ENCODE data around the gene GSTM3. TPM values are rescaled to one million over a fixed set of nuclear protein-coding genes. Genes with fewer than 3 reads are reported as not detected.
"Not testable (repeated sequence)": the region's sequence is repeated elsewhere in the genome, so short reads cannot be mapped to it uniquely, and the experiment has no call there.

Gene GSTM3
- total and polyA plus RNA-seq, 2 experiments from 2014 or later = 3.1 to 4.1 TPM

GRCh38 chr1:109685399-109685798 lies 55.4 kb downstream of the GSTM3 start:
- not testable (repeated sequence) for H4K20me1 ChIP-seq (replicated peaks; ENCODE audit: insufficient read depth); H3K9me3 Mint-ChIP-seq; H3K4me2 ChIP-seq; H2AFZ ChIP-seq; H3K4me1 ChIP-seq (ENCODE audit: insufficient read depth); H3K4me1 Mint-ChIP-seq; ATAC-seq; H3K36me3 Mint-ChIP-seq (ENCODE audit: low read depth); H3K79me2 ChIP-seq (replicated peaks; ENCODE audit: insufficient read depth); H3K27me3 ChIP-seq (ENCODE audit: insufficient read depth); H3K27ac ChIP-seq (ENCODE audit: low read depth); H3K27ac Mint-ChIP-seq; H3K4me3 Mint-ChIP-seq; H3K36me3 ChIP-seq (ENCODE audit: insufficient read depth); H3K9me2 ChIP-seq (ENCODE audit: insufficient read depth); DNase-seq (ENCODE audit: low spot score); H3K4me3 ChIP-seq; H3K27me3 Mint-ChIP-seq (ENCODE audit: insufficient read depth, low read depth, poor library complexity); H3F3A ChIP-seq (replicated peaks; ENCODE audit: low read depth)

- H3K27me3 Mint-ChIP-seq (ENCODE audit: insufficient read depth, low read depth, poor library complexity); H3K9me3 Mint-ChIP-seq; H3K9me2 ChIP-seq (ENCODE audit: insufficient read depth); H3K27me3 ChIP-seq (ENCODE audit: insufficient read depth); H3K79me2 ChIP-seq (replicated peaks; ENCODE audit: insufficient read depth); H3K4me3 ChIP-seq; H3K27ac ChIP-seq (ENCODE audit: low read depth); H4K20me1 ChIP-seq (replicated peaks; ENCODE audit: insufficient read depth); H2AFZ ChIP-seq; H3K36me3 Mint-ChIP-seq (ENCODE audit: low read depth); H3K4me1 ChIP-seq (ENCODE audit: insufficient read depth); ATAC-seq; H3K4me2 ChIP-seq; H3F3A ChIP-seq (replicated peaks; ENCODE audit: low read depth); H3K4me3 Mint-ChIP-seq; DNase-seq (ENCODE audit: low spot score); H3K36me3 ChIP-seq (ENCODE audit: insufficient read depth); H3K4me1 Mint-ChIP-seq; H3K27ac Mint-ChIP-seq: not testable (repeated sequence)
Measured at GRCh38 chr1:109684777-109685176, 56.1 kb downstream of the GSTM3 start.

Other genes starting within 250 kb of the GSTM3 start
- 2.7 and 4.4 TPM in 2 replicates for gene CYB561D1, start 246.9 kb downstream of the GSTM3 start, total RNA-seq (2014; rRNA removed; shearing (Covaris generic))
- 0.89 and 0.95 TPM in 2 replicates for gene CYB561D1, start 246.9 kb downstream of the GSTM3 start, polyA plus RNA-seq (2016; fragmentation: Nextera tagmentation; extraction: Ambion mirVana)
- 2.3 and 3.8 TPM in 2 replicates for gene AMIGO1, start 231.3 kb downstream of the GSTM3 start, total RNA-seq (2014; rRNA removed; shearing (Covaris generic))
- 0.53 and 0.61 TPM in 2 replicates for gene AMIGO1, start 231.3 kb downstream of the GSTM3 start, polyA plus RNA-seq (2016; fragmentation: Nextera tagmentation; extraction: Ambion mirVana)
- 0.58 TPM in 1 of 2 replicates, not detected in the other for gene GPR61, start 201.2 kb downstream of the GSTM3 start, total RNA-seq (2014; rRNA removed; shearing (Covaris generic))
- gene GPR61, start 201.2 kb downstream of the GSTM3 start, polyA plus RNA-seq (2016; fragmentation: Nextera tagmentation; extraction: Ambion mirVana) = 0.13 and 0.28 TPM in 2 replicates
- 9.6 and 10.2 TPM in 2 replicates for gene GNAI3, start 192.4 kb downstream of the GSTM3 start, total RNA-seq (2014; rRNA removed; shearing (Covaris generic))
- gene GNAI3, start 192.4 kb downstream of the GSTM3 start, polyA plus RNA-seq (2016; fragmentation: Nextera tagmentation; extraction: Ambion mirVana) = 4.0 and 4.5 TPM in 2 replicates
- gene GNAT2, start 121.4 kb downstream of the GSTM3 start, total RNA-seq (2014; rRNA removed; shearing (Covaris generic)) = 0.21 TPM in 1 of 2 replicates, not detected in the other
- not detected in 2 replicates for gene GNAT2, start 121.4 kb downstream of the GSTM3 start, polyA plus RNA-seq (2016; fragmentation: Nextera tagmentation; extraction: Ambion mirVana)
- gene AMPD2, start 121.2 kb downstream of the GSTM3 start, total RNA-seq (2014; rRNA removed; shearing (Covaris generic)) = 58.6 and 62.1 TPM in 2 replicates
- gene AMPD2, start 121.2 kb downstream of the GSTM3 start, polyA plus RNA-seq (2016; fragmentation: Nextera tagmentation; extraction: Ambion mirVana) = 23.1 and 24.5 TPM in 2 replicates
- gene GSTM4, start 84.9 kb downstream of the GSTM3 start, total RNA-seq (2014; rRNA removed; shearing (Covaris generic)) = 8.6 and 12.8 TPM in 2 replicates
- 12.9 and 17.3 TPM in 2 replicates for gene GSTM4, start 84.9 kb downstream of the GSTM3 start, polyA plus RNA-seq (2016; fragmentation: Nextera tagmentation; extraction: Ambion mirVana)
- gene GSTM2, start 73.0 kb downstream of the GSTM3 start, total RNA-seq (2014; rRNA removed; shearing (Covaris generic)) = 8.9 and 20.3 TPM in 2 replicates
- gene GSTM2, start 73.0 kb downstream of the GSTM3 start, polyA plus RNA-seq (2016; fragmentation: Nextera tagmentation; extraction: Ambion mirVana) = 12.1 and 16.0 TPM in 2 replicates
- gene GSTM1, start 53.2 kb downstream of the GSTM3 start, total RNA-seq (2014; rRNA removed; shearing (Covaris generic)) = not detected in 2 replicates
- gene GSTM1, start 53.2 kb downstream of the GSTM3 start, polyA plus RNA-seq (2016; fragmentation: Nextera tagmentation; extraction: Ambion mirVana) = not detected in 2 replicates
- 2.5 and 4.8 TPM in 2 replicates for gene GSTM5, start 28.8 kb downstream of the GSTM3 start, total RNA-seq (2014; rRNA removed; shearing (Covaris generic))
- 4.4 and 5.0 TPM in 2 replicates for gene GSTM5, start 28.8 kb downstream of the GSTM3 start, polyA plus RNA-seq (2016; fragmentation: Nextera tagmentation; extraction: Ambion mirVana)
- gene EPS8L3, start 22.9 kb upstream of the GSTM3 start, total RNA-seq (2014; rRNA removed; shearing (Covaris generic)) = not detected in 2 replicates
- not detected in 2 replicates for gene EPS8L3, start 22.9 kb upstream of the GSTM3 start, polyA plus RNA-seq (2016; fragmentation: Nextera tagmentation; extraction: Ambion mirVana)
- 3.5 and 6.3 TPM in 2 replicates for gene CSF1, start 169.8 kb upstream of the GSTM3 start, total RNA-seq (2014; rRNA removed; shearing (Covaris generic))
- 1.1 and 1.4 TPM in 2 replicates for gene CSF1, start 169.8 kb upstream of the GSTM3 start, polyA plus RNA-seq (2016; fragmentation: Nextera tagmentation; extraction: Ambion mirVana)
- gene AHCYL1, start 243.7 kb upstream of the GSTM3 start, total RNA-seq (2014; rRNA removed; shearing (Covaris generic)) = 60.4 and 63.3 TPM in 2 replicates
- 65.3 and 70.0 TPM in 2 replicates for gene AHCYL1, start 243.7 kb upstream of the GSTM3 start, polyA plus RNA-seq (2016; fragmentation: Nextera tagmentation; extraction: Ambion mirVana)

All from GM23338 (cell line).